B cell (primary cell): ENCODE measurements around the gene WBP1.

Experiments
- CTCF ChIP-seq: fragments of 200-600 bp; IDR thresholded peaks from one replicate; pipeline ENCODE4 v1.8.0; 2022; ENCODE audit warnings: antibody characterized with exemption, mild to moderate bottlenecking
- EZH2 ChIP-seq: IDR thresholded peaks from 2 replicates; pipeline ENCODE4 v1.6.1; 2012; ENCODE audit warnings: borderline replicate concordance, low read depth, mild to moderate bottlenecking, moderate library complexity, low read length; ENCODE audit not compliant: insufficient read depth, poor library complexity, severe bottlenecking

- no peak for TF ChIP-seq CTCF
- TF ChIP-seq EZH2: no peak
These were observed 38.2 kb upstream of the WBP1 start for GRCh38 chr2:74420006-74420405.
